Skeletal muscle cell (primary cell): ENCODE results near the gene GCSAM.
A peak's percentile ranks its signal among the peaks of the same experiment; 100 is the strongest.
"Not testable (repeated sequence)": the region's sequence is repeated elsewhere in the genome, so short reads cannot be mapped to it uniquely, and the experiment has no call there.

Source experiments
- DNase-seq: peaks from one replicate; pipeline ENCODE4 v3.0.0-alpha.2; 2010; ENCODE audit warnings: low read depth
- H3K4me3 ChIP-seq: 2 replicates; pipeline ENCODE4 v1.5.1; 2011; ENCODE audit warnings: low read depth, mild to moderate bottlenecking, control low read depth, low read length, moderate library complexity

The GCSAM gene

GRCh38 chr3:112083239-112083638, 49.8 kb downstream of the GCSAM start:
- no peak overlapping the region for H3K4me3 ChIP-seq
- no peak for DNase-seq

GRCh38 chr3:112078125-112079083, 54.6 kb downstream of the GCSAM start:
- no peak overlapping the region for H3K4me3 ChIP-seq
- DNase-seq, result no peak

DNA sequence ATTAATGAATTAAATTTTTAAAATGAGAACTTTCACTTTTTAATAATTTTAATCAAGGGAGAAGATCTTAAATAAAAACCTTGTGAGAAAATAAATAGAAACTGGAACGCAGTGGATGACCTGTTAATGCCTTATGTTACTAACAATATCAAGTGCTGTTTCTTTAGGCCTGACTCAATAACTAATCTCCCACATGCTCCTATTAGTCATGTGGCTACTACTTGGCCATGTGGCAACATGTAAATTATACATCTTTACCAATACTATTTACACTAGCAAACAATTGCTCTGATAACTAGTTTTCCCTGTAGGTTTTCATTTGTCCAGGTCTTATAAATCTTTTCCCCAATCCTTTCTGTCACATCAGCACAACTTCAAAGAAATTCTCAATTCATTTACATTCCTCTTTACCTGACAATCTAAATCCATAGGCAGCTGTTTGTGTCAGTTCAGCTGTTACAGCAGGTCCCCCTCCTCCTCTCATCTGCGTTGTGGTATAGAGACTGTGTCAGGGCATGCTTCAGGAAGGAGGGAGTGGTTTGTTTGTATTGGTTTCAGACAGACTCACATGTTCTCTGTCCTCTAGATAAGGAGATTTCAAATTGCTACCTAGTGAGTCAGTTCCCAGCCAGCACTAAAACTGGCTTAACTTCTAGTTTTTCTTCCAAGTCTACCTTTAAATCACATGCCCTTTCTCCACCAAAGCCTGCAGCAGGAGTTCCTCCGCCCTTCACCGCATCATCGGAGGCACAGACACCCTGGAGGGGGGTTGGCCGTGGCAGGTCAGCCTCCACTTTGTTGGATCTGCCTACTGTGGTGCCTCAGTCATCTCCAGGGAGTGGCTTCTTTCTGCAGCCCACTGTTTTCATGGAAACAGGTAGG, 58.2 kb downstream of the GCSAM start:
- no peak overlapping the region for H3K4me3 ChIP-seq
- DNase-seq, result peak; percentile 84

DNA sequence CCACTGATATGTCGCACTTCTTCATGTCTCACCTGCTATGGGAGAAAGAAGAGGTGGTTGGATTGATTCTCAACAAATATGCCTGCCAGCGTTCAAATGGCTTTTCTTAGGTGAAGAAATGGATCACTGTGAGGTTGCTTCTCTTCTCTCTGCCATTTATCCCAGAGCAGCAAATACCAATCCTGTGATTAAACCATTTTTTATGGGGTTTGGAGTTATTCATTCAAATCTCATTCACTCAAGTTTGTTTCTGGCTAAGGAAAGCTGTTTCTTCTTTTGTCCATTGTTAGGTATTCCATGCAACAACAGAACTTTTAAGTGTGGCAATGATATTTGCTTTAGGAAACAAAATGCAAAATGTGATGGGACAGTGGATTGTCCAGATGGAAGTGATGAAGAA, 59.0 kb downstream of the GCSAM start:
- DNase-seq, result no peak
- no peak overlapping the region for H3K4me3 ChIP-seq

DNA sequence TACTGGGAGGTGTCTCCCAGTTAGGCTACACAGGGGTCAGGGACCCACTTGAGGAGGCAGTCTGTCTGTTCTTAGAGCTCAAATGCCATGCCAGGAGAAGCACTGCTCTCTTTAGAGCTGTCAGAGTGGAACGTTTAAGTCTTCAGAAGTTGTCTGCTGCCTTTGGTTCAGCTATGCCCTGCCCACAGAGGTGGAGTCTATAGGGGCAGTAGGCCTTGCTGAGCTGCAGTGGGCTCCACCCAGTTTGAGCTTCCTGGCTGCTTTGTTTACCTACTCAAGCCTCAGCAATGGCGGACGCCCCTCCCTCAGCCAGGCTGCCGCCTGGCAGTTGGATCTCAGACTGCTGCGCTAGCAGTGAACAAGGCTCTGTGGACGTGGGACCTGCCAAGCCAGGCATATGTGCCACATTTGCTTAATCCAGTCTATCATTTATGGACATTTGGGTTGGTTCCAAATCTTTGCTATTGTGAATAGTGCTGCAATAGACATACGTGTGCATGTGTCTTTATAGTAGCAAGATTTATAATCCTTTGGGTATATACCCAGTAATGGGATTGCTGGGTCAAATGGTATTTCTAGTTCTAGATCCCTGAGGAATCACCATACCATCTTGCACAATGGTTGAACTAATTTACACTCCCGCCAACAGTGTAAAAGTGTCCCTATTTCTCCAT, 60.5 kb downstream of the GCSAM start:
- not testable (repeated sequence) for DNase-seq, H3K4me3 ChIP-seq
